Vagina (tissue), 2 donors: Measurements from ENCODE around the gene FUZ.

ENCODE experiments used
- POLR2A ChIP-seq, 2 donors: fragments of 450-650 bp; IDR thresholded peaks; one replicate each; pipeline ENCODE4 v1.6.1; 2017; ENCODE audit warnings: antibody characterized with exemption in 2 of 2, mild to moderate bottlenecking in 2 of 2, moderate library complexity in 2 of 2
- TF ChIP-seq, protein P1 (sequence below), 3 experiments: fragments of 450-650 bp in 2 of 3; fragments of 200-600 bp in 1 of 3; sonication (generic) in 1 of 3; IDR thresholded peaks; one replicate each; pipeline ENCODE4 v1.5.1; 2017 to 2019; ENCODE audit warnings: antibody characterized with exemption in 3 of 3, mild to moderate bottlenecking in 2 of 3, moderate library complexity in 2 of 3

DNA sequence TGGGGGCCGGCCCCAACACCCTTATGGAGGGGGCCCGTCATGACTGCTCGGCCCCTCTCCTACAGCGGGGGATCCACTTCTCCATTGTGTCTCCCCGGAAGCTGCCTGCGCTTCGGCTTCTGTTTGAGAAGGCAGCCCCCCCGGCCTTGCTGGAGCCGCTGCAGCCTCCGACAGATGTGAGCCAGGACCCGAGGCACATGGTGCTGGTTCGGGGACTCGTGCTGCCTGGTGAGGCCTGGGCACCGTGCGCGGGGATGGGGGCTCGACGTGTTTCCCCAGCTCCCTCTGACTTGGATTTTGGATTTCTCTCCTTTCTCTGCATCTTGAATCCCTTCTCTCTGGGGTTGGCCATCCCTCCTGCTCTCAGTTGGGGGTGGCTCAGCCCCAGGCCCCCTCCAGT is 16.6 kb upstream of the FUZ start:
- TF ChIP-seq, protein P1, sequence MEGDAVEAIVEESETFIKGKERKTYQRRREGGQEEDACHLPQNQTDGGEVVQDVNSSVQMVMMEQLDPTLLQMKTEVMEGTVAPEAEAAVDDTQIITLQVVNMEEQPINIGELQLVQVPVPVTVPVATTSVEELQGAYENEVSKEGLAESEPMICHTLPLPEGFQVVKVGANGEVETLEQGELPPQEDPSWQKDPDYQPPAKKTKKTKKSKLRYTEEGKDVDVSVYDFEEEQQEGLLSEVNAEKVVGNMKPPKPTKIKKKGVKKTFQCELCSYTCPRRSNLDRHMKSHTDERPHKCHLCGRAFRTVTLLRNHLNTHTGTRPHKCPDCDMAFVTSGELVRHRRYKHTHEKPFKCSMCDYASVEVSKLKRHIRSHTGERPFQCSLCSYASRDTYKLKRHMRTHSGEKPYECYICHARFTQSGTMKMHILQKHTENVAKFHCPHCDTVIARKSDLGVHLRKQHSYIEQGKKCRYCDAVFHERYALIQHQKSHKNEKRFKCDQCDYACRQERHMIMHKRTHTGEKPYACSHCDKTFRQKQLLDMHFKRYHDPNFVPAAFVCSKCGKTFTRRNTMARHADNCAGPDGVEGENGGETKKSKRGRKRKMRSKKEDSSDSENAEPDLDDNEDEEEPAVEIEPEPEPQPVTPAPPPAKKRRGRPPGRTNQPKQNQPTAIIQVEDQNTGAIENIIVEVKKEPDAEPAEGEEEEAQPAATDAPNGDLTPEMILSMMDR (IDR thresholded peaks at IDR 0.05): no peak
- no peak for TF ChIP-seq POLR2A (IDR thresholded peaks at IDR 0.05)
